Activated CD4-positive, alpha-beta T cell treated with anti-CD3 and anti-CD28 coated beads, Interleukin-2, Interleukin-4, amounts not matched to agents 100 ng/mL and 50 ng/mL, durations not matched to agents 16 hours and 8 hours (primary cell): ENCODE data around the gene PLEKHG4.

Experiments used
- DNase-seq: peaks from one replicate; pipeline ENCODE4 v3.0.0-alpha.2; 2020; ENCODE audit warnings: low spot score

PLEKHG4 gene

GRCh38 chr16:67291461-67291860, 12.1 kb downstream of the PLEKHG4 start:
- DNase-seq: no peak

- DNase-seq: no peak
These were observed 14.9 kb downstream of the PLEKHG4 start for GRCh38 chr16:67294171-67294757.

- no peak for DNase-seq
These were observed 15.6 kb downstream of the PLEKHG4 start for GRCh38 chr16:67294938-67295361.

GRCh38 chr16:67296420-67296819, 17.1 kb downstream of the PLEKHG4 start:
- DNase-seq: no peak

GRCh38 chr16:67298277-67298676, 18.9 kb downstream of the PLEKHG4 start:
- DNase-seq: no peak

- DNase-seq: no peak
These were observed 19.9 kb downstream of the PLEKHG4 start for GRCh38 chr16:67299269-67299668.

- no peak for DNase-seq
These were observed 21.9 kb downstream of the PLEKHG4 start for GRCh38 chr16:67301080-67301782.

GRCh38 chr16:67302076-67302475, 22.7 kb downstream of the PLEKHG4 start:
- no peak for DNase-seq

GRCh38 chr16:67302970-67303369, 23.6 kb downstream of the PLEKHG4 start:
- no peak for DNase-seq

GRCh38 chr16:67304020-67304419, 24.7 kb downstream of the PLEKHG4 start:
- no peak for DNase-seq

GRCh38 chr16:67305216-67306071, 26.1 kb downstream of the PLEKHG4 start:
- no peak for DNase-seq

- DNase-seq: no peak
These were observed 31.2 kb downstream of the PLEKHG4 start for GRCh38 chr16:67310561-67310960.

GRCh38 chr16:67311607-67312488, 32.5 kb downstream of the PLEKHG4 start:
- peak; percentile 98 for DNase-seq

GRCh38 chr16:67312719-67313118, 33.4 kb downstream of the PLEKHG4 start:
- no peak for DNase-seq

GRCh38 chr16:67317853-67318252, 38.5 kb downstream of the PLEKHG4 start:
- no peak for DNase-seq

GRCh38 chr16:67326115-67326471, 46.8 kb downstream of the PLEKHG4 start:
- DNase-seq: no peak

GRCh38 chr16:67326472-67327309, 47.4 kb downstream of the PLEKHG4 start, which contains the start of the genes KCTD19 and LRRC36:
TSS of gene KCTD19 (minus strand) at chr16:67326741. CDS start at chr16:67326707, 34 bp downstream.
TSS of gene LRRC36 (plus strand) at chr16:67326815. CDS start at chr16:67326863, 48 bp downstream.
- DNase-seq: peak; percentile 57

- DNase-seq: no peak
These were observed 48.4 kb downstream of the PLEKHG4 start for GRCh38 chr16:67327743-67328142.

GRCh38 chr16:67329901-67330300, 50.6 kb downstream of the PLEKHG4 start:
- DNase-seq: no peak

- DNase-seq: no peak
These were observed 54.0 kb downstream of the PLEKHG4 start for GRCh38 chr16:67333315-67333714.

GRCh38 chr16:67336116-67336515, 56.8 kb downstream of the PLEKHG4 start:
- DNase-seq: no peak
